GM18526 (cell line): ENCODE measurements around the gene CCNY.

ENCODE experiments used
- POLR2A ChIP-seq: IDR thresholded peaks from 3 replicates; pipeline ENCODE4 v1.6.1; 2011; ENCODE audit not compliant: insufficient read length; ENCODE audit errors: extremely low read depth

Gene CCNY

GRCh38 chr10:35347899-35348608, 11.7 kb downstream of the CCNY start:
- TF ChIP-seq POLR2A = no peak

GRCh38 chr10:35348609-35349388, 12.5 kb downstream of the CCNY start:
- no peak for TF ChIP-seq POLR2A

GRCh38 chr10:35349389-35349915, 13.1 kb downstream of the CCNY start:
- TF ChIP-seq POLR2A = no peak

- TF ChIP-seq POLR2A = no peak
Measured at GRCh38 chr10:35351021-35351420, 14.7 kb downstream of the CCNY start.

- TF ChIP-seq POLR2A = no peak
Measured at GRCh38 chr10:35352097-35352496, 15.8 kb downstream of the CCNY start.

- no peak for TF ChIP-seq POLR2A
Measured at GRCh38 chr10:35352512-35352911, 16.2 kb downstream of the CCNY start.

GRCh38 chr10:35353395-35353794, 17.1 kb downstream of the CCNY start:
- no peak for TF ChIP-seq POLR2A

- TF ChIP-seq POLR2A = no peak
Measured at GRCh38 chr10:35353805-35354204, 17.5 kb downstream of the CCNY start.

- TF ChIP-seq POLR2A = no peak
Measured at GRCh38 chr10:35355971-35356724, 19.8 kb downstream of the CCNY start.

- no peak for TF ChIP-seq POLR2A
Measured at GRCh38 chr10:35356725-35357092, 20.4 kb downstream of the CCNY start.

- TF ChIP-seq POLR2A = no peak
Measured at GRCh38 chr10:35359056-35359455, 22.7 kb downstream of the CCNY start.

- TF ChIP-seq POLR2A = no peak
Measured at GRCh38 chr10:35359873-35360272, 23.6 kb downstream of the CCNY start.

GRCh38 chr10:35362701-35363350, 26.5 kb downstream of the CCNY start:
- no peak for TF ChIP-seq POLR2A

GRCh38 chr10:35363587-35363986, 27.3 kb downstream of the CCNY start:
- TF ChIP-seq POLR2A = no peak

- TF ChIP-seq POLR2A = no peak
Measured at GRCh38 chr10:35364808-35365207, 28.5 kb downstream of the CCNY start.
